IMR-90 (cell line): ENCODE measurements around the gene ALKBH5.

Experiments
- BHLHE40 ChIP-seq: fragments of 150-350 bp; IDR thresholded peaks from 2 replicates; pipeline ENCODE4 v1.6.1; 2016; ENCODE audit warnings: mild to moderate bottlenecking, low read depth, low read length
- CEBPB ChIP-seq: IDR thresholded peaks from 2 replicates; pipeline ENCODE4 v1.6.1; 2012; ENCODE audit warnings: low read depth, low read length, improper control_type of control experiment
- CHD1 ChIP-seq: IDR thresholded peaks from 2 replicates; pipeline ENCODE4 v1.6.1; 2012; ENCODE audit warnings: low read depth, low read length, improper control_type of control experiment
- MAFK ChIP-seq: IDR thresholded peaks from 2 replicates; pipeline ENCODE4 v1.6.1; 2012; ENCODE audit warnings: low read depth, low read length, improper control_type of control experiment
- MXI1 ChIP-seq: IDR thresholded peaks from 2 replicates; pipeline ENCODE4 v1.6.1; 2012; ENCODE audit warnings: low read depth, mild to moderate bottlenecking, low read length, moderate library complexity, borderline replicate concordance
- NFE2L2 ChIP-seq: fragments of 150-350 bp; IDR thresholded peaks from 2 replicates; pipeline ENCODE4 v1.6.1; 2016; ENCODE audit warnings: low read depth, mild to moderate bottlenecking, low read length
- POLR2A ChIP-seq: IDR thresholded peaks from 2 replicates; pipeline ENCODE4 v1.6.1; 2012; ENCODE audit warnings: mild to moderate bottlenecking, low read depth, low read length
- RAD21 ChIP-seq: IDR thresholded peaks from 2 replicates; pipeline ENCODE4 v1.6.1; 2012; ENCODE audit warnings: low read length, improper control_type of control experiment
- RCOR1 ChIP-seq: IDR thresholded peaks from 2 replicates; pipeline ENCODE4 v1.6.1; 2012; ENCODE audit warnings: mild to moderate bottlenecking, low read length, improper control_type of control experiment; ENCODE audit not compliant: insufficient replicate concordance
- RFX5 ChIP-seq: IDR thresholded peaks from 2 replicates; pipeline ENCODE4 v1.8.0; 2012; ENCODE audit warnings: low read depth, mild to moderate bottlenecking, low read length, moderate library complexity
- SMC3 ChIP-seq: fragments of 150-350 bp; IDR thresholded peaks from 2 replicates; pipeline ENCODE4 v1.6.1; 2016; ENCODE audit warnings: low read depth, mild to moderate bottlenecking, antibody characterized with exemption, low read length, moderate library complexity
- TF ChIP-seq, protein P1 (sequence below): conservative IDR thresholded peaks from 2 replicates; pipeline ENCODE4 v1.5.1; 2012; ENCODE audit warnings: mild to moderate bottlenecking, low read depth, low read length, improper control_type of control experiment
- TF ChIP-seq, protein P2 (sequence below): fragments of 150-350 bp; IDR thresholded peaks from 2 replicates; pipeline ENCODE4 v1.6.1; 2017; ENCODE audit warnings: mild to moderate bottlenecking, antibody characterized with exemption, low read length, low read depth
- TF ChIP-seq, protein P3 (sequence below): fragments of 150-350 bp; IDR thresholded peaks from 2 replicates; pipeline ENCODE4 v1.6.1; 2016; ENCODE audit warnings: low read depth, mild to moderate bottlenecking, low read length, moderate library complexity, borderline replicate concordance

DNA sequence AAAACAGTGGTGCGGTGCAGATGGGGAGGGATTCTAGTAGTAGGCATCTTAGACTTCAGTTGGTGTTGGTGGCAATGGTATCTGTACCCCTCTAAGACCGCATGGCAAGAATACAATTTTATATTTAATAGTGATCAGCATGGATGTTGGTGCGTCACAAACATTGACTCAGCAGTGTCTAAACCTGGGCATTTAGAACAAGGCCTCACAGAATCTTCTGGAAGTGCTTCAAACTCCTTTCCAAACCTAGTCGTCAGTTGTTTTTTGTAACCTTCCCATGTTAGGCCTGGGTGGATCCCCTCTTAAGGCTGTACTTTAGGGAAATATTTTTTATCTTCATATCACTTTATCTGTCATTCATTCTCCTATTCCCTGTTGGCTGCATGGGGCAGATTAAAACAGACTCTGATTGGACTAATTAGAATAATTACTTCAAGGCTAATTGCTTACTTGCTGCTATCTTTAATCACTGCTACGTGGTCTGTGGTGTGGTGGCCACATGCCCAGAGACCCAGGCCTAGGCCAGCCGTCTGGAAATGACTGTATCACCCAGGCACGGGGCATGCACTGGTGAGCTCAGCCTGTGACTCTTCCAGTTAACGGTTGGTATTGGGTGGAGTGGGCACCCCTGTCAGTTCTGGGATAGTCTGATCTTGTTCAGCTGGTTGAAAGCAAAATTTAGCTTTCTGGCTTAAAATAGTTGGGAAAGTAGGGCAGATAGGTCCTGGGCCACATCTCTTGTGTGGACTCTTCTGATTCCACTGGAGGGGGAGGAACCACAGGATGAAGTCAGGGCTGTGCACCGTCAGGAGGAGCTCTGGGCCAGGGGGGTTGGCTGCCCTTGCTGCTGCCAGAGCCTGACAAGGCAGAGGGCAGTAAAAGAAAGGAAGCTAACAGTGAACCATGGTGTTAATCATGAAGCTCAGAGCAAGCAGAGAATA, 4.5 kb downstream of the ALKBH5 start:
- TF ChIP-seq CHD1 (no peak), BHLHE40 (no peak), POLR2A (no peak), MXI1 (no peak), MAFK (no peak), CEBPB (no peak), RAD21 (no peak), RCOR1 (no peak), SMC3 (no peak), RFX5 (no peak), NFE2L2 (no peak)
- TF ChIP-seq, protein P1, sequence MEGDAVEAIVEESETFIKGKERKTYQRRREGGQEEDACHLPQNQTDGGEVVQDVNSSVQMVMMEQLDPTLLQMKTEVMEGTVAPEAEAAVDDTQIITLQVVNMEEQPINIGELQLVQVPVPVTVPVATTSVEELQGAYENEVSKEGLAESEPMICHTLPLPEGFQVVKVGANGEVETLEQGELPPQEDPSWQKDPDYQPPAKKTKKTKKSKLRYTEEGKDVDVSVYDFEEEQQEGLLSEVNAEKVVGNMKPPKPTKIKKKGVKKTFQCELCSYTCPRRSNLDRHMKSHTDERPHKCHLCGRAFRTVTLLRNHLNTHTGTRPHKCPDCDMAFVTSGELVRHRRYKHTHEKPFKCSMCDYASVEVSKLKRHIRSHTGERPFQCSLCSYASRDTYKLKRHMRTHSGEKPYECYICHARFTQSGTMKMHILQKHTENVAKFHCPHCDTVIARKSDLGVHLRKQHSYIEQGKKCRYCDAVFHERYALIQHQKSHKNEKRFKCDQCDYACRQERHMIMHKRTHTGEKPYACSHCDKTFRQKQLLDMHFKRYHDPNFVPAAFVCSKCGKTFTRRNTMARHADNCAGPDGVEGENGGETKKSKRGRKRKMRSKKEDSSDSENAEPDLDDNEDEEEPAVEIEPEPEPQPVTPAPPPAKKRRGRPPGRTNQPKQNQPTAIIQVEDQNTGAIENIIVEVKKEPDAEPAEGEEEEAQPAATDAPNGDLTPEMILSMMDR = no peak; the same call in 1 of the 2 replicates
- TF ChIP-seq, protein P2, sequence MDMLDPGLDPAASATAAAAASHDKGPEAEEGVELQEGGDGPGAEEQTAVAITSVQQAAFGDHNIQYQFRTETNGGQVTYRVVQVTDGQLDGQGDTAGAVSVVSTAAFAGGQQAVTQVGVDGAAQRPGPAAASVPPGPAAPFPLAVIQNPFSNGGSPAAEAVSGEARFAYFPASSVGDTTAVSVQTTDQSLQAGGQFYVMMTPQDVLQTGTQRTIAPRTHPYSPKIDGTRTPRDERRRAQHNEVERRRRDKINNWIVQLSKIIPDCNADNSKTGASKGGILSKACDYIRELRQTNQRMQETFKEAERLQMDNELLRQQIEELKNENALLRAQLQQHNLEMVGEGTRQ = 0 out of 2 replicates have a peak, but pooled peaks have one; percentile 19
- TF ChIP-seq, protein P3, sequence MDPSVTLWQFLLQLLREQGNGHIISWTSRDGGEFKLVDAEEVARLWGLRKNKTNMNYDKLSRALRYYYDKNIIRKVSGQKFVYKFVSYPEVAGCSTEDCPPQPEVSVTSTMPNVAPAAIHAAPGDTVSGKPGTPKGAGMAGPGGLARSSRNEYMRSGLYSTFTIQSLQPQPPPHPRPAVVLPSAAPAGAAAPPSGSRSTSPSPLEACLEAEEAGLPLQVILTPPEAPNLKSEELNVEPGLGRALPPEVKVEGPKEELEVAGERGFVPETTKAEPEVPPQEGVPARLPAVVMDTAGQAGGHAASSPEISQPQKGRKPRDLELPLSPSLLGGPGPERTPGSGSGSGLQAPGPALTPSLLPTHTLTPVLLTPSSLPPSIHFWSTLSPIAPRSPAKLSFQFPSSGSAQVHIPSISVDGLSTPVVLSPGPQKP = no peak
